Measurements from ENCODE around the gene CFAP90.

- TF ChIP-seq CTCF (conservative IDR thresholded peaks at IDR 0.05 in 1 of 2, IDR thresholded peaks at IDR 0.05 in 1 of 2; ENCODE audit: extremely low read depth in 1 of 2, insufficient read depth in 1 of 2, low read depth in 1 of 2, low read length in 2 of 2) (no peak), EZH2 (IDR thresholded peaks at IDR 0.05; ENCODE audit: borderline replicate concordance, low read length) (no peak)
Measured at GRCh38 chr5:7822449-7822848, 28.5 kb downstream of the CFAP90 start.

Data from mammary epithelial cell (primary cell).